ENCODE data around the gene SDHA.
"Not testable (repeated sequence)": the region's sequence is repeated elsewhere in the genome, so short reads cannot be mapped to it uniquely, and the experiment has no call there.

- TF ChIP-seq, protein P1, sequence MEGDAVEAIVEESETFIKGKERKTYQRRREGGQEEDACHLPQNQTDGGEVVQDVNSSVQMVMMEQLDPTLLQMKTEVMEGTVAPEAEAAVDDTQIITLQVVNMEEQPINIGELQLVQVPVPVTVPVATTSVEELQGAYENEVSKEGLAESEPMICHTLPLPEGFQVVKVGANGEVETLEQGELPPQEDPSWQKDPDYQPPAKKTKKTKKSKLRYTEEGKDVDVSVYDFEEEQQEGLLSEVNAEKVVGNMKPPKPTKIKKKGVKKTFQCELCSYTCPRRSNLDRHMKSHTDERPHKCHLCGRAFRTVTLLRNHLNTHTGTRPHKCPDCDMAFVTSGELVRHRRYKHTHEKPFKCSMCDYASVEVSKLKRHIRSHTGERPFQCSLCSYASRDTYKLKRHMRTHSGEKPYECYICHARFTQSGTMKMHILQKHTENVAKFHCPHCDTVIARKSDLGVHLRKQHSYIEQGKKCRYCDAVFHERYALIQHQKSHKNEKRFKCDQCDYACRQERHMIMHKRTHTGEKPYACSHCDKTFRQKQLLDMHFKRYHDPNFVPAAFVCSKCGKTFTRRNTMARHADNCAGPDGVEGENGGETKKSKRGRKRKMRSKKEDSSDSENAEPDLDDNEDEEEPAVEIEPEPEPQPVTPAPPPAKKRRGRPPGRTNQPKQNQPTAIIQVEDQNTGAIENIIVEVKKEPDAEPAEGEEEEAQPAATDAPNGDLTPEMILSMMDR (IDR thresholded peaks at IDR 0.05) = not testable (repeated sequence)
- not testable (repeated sequence) for TF ChIP-seq POLR2AphosphoS5 (IDR thresholded peaks at IDR 0.05; ENCODE audit: insufficient read depth in 1 of 2, low read depth in 1 of 2)
Measured at GRCh38 chr5:233426-233825, 15.3 kb downstream of the SDHA start.
